WTC11 (cell line): ENCODE data around the gene AVEN. TPM values are rescaled to one million over a fixed set of nuclear protein-coding genes. Genes with fewer than 3 reads are reported as not detected.

Experiments
- ATAC-seq: fragments of 200-7000 bp; cut with Tn5 transposase; 2 replicates; pipeline ENCODE4 v1.10.0; 2021; ENCODE audit warnings: mild to moderate bottlenecking, moderate library complexity
- CTCF ChIA-PET: fragments of 300-600 bp; sonication (Branson Sonifier 250); formaldehyde crosslinking; loops from one replicate; lab custom pipeline; 2021; ENCODE audit warnings: antibody characterized with exemption; lab: Charles Lee
- POLR2A ChIA-PET: fragments of 350-600 bp; sonication (Branson Sonifier 250); formaldehyde crosslinking; loops from one replicate; lab custom pipeline; 2021; ENCODE audit warnings: antibody characterized with exemption; lab: Charles Lee
- DNase-seq: peaks from one replicate; pipeline ENCODE4 v3.0.0; 2021; ENCODE audit warnings: low spot score
- H3K27ac Mint-ChIP-seq: 2 replicates; pipeline ENCODE4 v1.8.0; 2021; ENCODE audit warnings: mixed read lengths
- H3K27me3 Mint-ChIP-seq: 2 replicates; pipeline ENCODE4 v1.8.0; 2021; ENCODE audit warnings: low read depth, mild to moderate bottlenecking, moderate library complexity, mixed read lengths
- H3K36me3 Mint-ChIP-seq: 2 replicates; pipeline ENCODE4 v1.8.0; 2021; ENCODE audit warnings: mixed read lengths
- H3K4me1 Mint-ChIP-seq: 2 replicates; pipeline ENCODE4 v1.8.0; 2022; ENCODE audit warnings: mixed read lengths
- H3K4me3 Mint-ChIP-seq: 2 replicates; pipeline ENCODE4 v1.8.0; 2021; ENCODE audit warnings: mild to moderate bottlenecking, moderate library complexity, mixed read lengths
- H3K9me3 Mint-ChIP-seq: 2 replicates; pipeline ENCODE4 v1.8.0; 2021; ENCODE audit warnings: mixed read lengths
- CBFB ChIP-seq: sonication (generic); formaldehyde crosslinking; IDR thresholded peaks from 2 replicates; pipeline ENCODE4 v1.8.1; 2022; ENCODE audit warnings: mild to moderate bottlenecking, low read depth, missing genetic modification reagents
- CREB1 ChIP-seq: sonication (generic); formaldehyde crosslinking; IDR thresholded peaks from 2 replicates; pipeline ENCODE4 v1.8.0; 2023; ENCODE audit warnings: mild to moderate bottlenecking, missing genetic modification reagents
- FOXJ3 ChIP-seq: sonication (generic); formaldehyde crosslinking; IDR thresholded peaks from 2 replicates; pipeline ENCODE4 v1.9.0; 2021; ENCODE audit warnings: missing genetic modification reagents, mild to moderate bottlenecking, borderline replicate concordance
- GRHL2 ChIP-seq: fragments of 250-450 bp; sonication (Bioruptor Pico); IDR thresholded peaks from 2 replicates; pipeline ENCODE4 v1.8.0; 2022; ENCODE audit warnings: mild to moderate bottlenecking, moderate library complexity; ENCODE audit not compliant: insufficient replicate concordance, severe bottlenecking
- NFE2L1 ChIP-seq: sonication (generic); formaldehyde crosslinking; IDR thresholded peaks from 2 replicates; pipeline ENCODE4 v1.8.1; 2023; ENCODE audit warnings: missing genetic modification reagents
- SMAD4 ChIP-seq: sonication (generic); formaldehyde crosslinking; IDR thresholded peaks from 2 replicates; pipeline ENCODE4 v1.8.0; 2022; ENCODE audit warnings: mild to moderate bottlenecking, missing genetic modification reagents
- ZNF121 ChIP-seq: sonication (generic); formaldehyde crosslinking; IDR thresholded peaks from 2 replicates; pipeline ENCODE4 v1.8.0; 2023; ENCODE audit warnings: missing genetic modification reagents
- ZNF138 ChIP-seq: sonication (generic); formaldehyde crosslinking; conservative IDR thresholded peaks from 2 replicates; pipeline ENCODE4 v1.8.1; 2022; ENCODE audit warnings: mild to moderate bottlenecking, moderate library complexity, missing genetic modification reagents
- ZNF232 ChIP-seq: sonication (generic); formaldehyde crosslinking; IDR thresholded peaks from 2 replicates; pipeline ENCODE4 v1.8.0; 2022; ENCODE audit warnings: mild to moderate bottlenecking, missing genetic modification reagents
- ZNF263 ChIP-seq: sonication (generic); formaldehyde crosslinking; IDR thresholded peaks from 2 replicates; pipeline ENCODE4 v1.8.1; 2022; ENCODE audit warnings: low read depth, mild to moderate bottlenecking, moderate library complexity, missing genetic modification reagents
- ZNF416 ChIP-seq: fragments of 250-450 bp; sonication (Bioruptor Pico); IDR thresholded peaks from 2 replicates; pipeline ENCODE4 v1.9.0; 2021; ENCODE audit warnings: mild to moderate bottlenecking, inconsistent platforms
- ZSCAN18 ChIP-seq: fragments of 250-450 bp; sonication (Bioruptor Pico); IDR thresholded peaks from 2 replicates; pipeline ENCODE4 v2.1.2; 2022; ENCODE audit warnings: mild to moderate bottlenecking, moderate library complexity
- total RNA-seq: library from RNA; stranded (reverse); gene quantifications from 3 replicates; pipeline ENCODE4 v1.2.3, GENCODE V29; 2021
- TF ChIP-seq, protein P1 (sequence below): sonication (generic); formaldehyde crosslinking; IDR thresholded peaks from 2 replicates; pipeline ENCODE4 v1.8.0; 2022; ENCODE audit warnings: missing genetic modification reagents
- TF ChIP-seq, protein P2 (sequence below): sonication (generic); formaldehyde crosslinking; IDR thresholded peaks from 2 replicates; pipeline ENCODE4 v1.8.0; 2023; ENCODE audit warnings: mild to moderate bottlenecking, missing genetic modification reagents
- TF ChIP-seq, protein P3 (sequence below): sonication (generic); formaldehyde crosslinking; IDR thresholded peaks from 2 replicates; pipeline ENCODE4 v1.8.0; 2022; ENCODE audit warnings: mild to moderate bottlenecking, missing genetic modification reagents
- TF ChIP-seq, protein P4 (sequence below): fragments of 250-450 bp; sonication (Bioruptor Pico); IDR thresholded peaks from 2 replicates; pipeline ENCODE4 v1.9.0; 2021; ENCODE audit warnings: mild to moderate bottlenecking, borderline replicate concordance
- TF ChIP-seq, protein P5 (sequence below): sonication (generic); formaldehyde crosslinking; IDR thresholded peaks from 2 replicates; pipeline ENCODE4 v1.8.0; 2022; ENCODE audit warnings: mild to moderate bottlenecking, missing genetic modification reagents
- TF ChIP-seq, protein P6 (sequence below): sonication (generic); formaldehyde crosslinking; IDR thresholded peaks from 2 replicates; pipeline ENCODE4 v1.8.1; 2022; ENCODE audit warnings: missing genetic modification reagents, borderline replicate concordance

The AVEN gene
- total RNA-seq, 1 experiment from 2014 or later: 12.4 TPM

DNA sequence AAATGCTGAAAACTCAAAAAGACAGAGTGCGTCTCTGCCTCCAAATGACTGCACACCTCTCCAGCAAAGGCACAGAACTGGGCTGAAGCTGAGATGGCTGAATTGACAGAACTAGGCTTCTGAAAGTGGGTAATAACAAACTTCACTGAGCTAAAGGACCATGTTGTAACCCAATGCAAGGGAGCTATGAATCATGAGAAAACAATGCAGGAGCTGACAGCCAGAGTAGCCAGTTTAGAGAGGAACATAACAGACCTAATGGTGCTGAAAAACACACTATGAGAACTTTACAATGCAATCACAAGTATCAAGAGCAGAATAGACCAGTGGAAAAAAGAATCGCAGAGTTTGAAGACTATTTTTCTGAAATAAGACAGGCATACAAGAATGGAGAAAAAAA lies 10.1 kb upstream of the AVEN start:
- Mint-ChIP-seq H3K4me1 (no peaks in the 10 kb centered on the region), H3K27me3 (peaks cover 27% of the 10 kb centered on the region), H3K27ac (no peak overlapping the region), H3K4me3 (no peak overlapping the region), H3K36me3 (peaks cover 19% of the 10 kb centered on the region), H3K9me3 (peaks cover 39% of the 10 kb centered on the region)
- DNase-seq: no peak
- ChIA-PET CTCF (no interaction called here), POLR2A (no interaction called here)
- no peak for ATAC-seq
- TF ChIP-seq, protein P1, sequence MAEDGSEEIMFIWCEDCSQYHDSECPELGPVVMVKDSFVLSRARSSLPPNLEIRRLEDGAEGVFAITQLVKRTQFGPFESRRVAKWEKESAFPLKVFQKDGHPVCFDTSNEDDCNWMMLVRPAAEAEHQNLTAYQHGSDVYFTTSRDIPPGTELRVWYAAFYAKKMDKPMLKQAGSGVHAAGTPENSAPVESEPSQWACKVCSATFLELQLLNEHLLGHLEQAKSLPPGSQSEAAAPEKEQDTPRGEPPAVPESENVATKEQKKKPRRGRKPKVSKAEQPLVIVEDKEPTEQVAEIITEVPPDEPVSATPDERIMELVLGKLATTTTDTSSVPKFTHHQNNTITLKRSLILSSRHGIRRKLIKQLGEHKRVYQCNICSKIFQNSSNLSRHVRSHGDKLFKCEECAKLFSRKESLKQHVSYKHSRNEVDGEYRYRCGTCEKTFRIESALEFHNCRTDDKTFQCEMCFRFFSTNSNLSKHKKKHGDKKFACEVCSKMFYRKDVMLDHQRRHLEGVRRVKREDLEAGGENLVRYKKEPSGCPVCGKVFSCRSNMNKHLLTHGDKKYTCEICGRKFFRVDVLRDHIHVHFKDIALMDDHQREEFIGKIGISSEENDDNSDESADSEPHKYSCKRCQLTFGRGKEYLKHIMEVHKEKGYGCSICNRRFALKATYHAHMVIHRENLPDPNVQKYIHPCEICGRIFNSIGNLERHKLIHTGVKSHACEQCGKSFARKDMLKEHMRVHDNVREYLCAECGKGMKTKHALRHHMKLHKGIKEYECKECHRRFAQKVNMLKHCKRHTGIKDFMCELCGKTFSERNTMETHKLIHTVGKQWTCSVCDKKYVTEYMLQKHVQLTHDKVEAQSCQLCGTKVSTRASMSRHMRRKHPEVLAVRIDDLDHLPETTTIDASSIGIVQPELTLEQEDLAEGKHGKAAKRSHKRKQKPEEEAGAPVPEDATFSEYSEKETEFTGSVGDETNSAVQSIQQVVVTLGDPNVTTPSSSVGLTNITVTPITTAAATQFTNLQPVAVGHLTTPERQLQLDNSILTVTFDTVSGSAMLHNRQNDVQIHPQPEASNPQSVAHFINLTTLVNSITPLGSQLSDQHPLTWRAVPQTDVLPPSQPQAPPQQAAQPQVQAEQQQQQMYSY (CRISPR knock-in tag): no peak
- no peak for TF ChIP-seq NFE2L1 (CRISPR knock-in tag)
- no peak for TF ChIP-seq SMAD4 (CRISPR knock-in tag)
- no peak for TF ChIP-seq CBFB (CRISPR knock-in tag)
- TF ChIP-seq, protein P2, sequence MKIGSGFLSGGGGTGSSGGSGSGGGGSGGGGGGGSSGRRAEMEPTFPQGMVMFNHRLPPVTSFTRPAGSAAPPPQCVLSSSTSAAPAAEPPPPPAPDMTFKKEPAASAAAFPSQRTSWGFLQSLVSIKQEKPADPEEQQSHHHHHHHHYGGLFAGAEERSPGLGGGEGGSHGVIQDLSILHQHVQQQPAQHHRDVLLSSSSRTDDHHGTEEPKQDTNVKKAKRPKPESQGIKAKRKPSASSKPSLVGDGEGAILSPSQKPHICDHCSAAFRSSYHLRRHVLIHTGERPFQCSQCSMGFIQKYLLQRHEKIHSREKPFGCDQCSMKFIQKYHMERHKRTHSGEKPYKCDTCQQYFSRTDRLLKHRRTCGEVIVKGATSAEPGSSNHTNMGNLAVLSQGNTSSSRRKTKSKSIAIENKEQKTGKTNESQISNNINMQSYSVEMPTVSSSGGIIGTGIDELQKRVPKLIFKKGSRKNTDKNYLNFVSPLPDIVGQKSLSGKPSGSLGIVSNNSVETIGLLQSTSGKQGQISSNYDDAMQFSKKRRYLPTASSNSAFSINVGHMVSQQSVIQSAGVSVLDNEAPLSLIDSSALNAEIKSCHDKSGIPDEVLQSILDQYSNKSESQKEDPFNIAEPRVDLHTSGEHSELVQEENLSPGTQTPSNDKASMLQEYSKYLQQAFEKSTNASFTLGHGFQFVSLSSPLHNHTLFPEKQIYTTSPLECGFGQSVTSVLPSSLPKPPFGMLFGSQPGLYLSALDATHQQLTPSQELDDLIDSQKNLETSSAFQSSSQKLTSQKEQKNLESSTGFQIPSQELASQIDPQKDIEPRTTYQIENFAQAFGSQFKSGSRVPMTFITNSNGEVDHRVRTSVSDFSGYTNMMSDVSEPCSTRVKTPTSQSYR (CRISPR knock-in tag): no peak
- TF ChIP-seq, protein P3, sequence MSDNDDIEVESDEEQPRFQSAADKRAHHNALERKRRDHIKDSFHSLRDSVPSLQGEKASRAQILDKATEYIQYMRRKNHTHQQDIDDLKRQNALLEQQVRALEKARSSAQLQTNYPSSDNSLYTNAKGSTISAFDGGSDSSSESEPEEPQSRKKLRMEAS: no peak
- TF ChIP-seq ZNF416 (CRISPR knock-in tag): no peak
- no peak for TF ChIP-seq ZNF121 (CRISPR knock-in tag)
- TF ChIP-seq ZNF263: no peak
- TF ChIP-seq GRHL2 (CRISPR knock-in tag): no peak
- TF ChIP-seq, protein P4, sequence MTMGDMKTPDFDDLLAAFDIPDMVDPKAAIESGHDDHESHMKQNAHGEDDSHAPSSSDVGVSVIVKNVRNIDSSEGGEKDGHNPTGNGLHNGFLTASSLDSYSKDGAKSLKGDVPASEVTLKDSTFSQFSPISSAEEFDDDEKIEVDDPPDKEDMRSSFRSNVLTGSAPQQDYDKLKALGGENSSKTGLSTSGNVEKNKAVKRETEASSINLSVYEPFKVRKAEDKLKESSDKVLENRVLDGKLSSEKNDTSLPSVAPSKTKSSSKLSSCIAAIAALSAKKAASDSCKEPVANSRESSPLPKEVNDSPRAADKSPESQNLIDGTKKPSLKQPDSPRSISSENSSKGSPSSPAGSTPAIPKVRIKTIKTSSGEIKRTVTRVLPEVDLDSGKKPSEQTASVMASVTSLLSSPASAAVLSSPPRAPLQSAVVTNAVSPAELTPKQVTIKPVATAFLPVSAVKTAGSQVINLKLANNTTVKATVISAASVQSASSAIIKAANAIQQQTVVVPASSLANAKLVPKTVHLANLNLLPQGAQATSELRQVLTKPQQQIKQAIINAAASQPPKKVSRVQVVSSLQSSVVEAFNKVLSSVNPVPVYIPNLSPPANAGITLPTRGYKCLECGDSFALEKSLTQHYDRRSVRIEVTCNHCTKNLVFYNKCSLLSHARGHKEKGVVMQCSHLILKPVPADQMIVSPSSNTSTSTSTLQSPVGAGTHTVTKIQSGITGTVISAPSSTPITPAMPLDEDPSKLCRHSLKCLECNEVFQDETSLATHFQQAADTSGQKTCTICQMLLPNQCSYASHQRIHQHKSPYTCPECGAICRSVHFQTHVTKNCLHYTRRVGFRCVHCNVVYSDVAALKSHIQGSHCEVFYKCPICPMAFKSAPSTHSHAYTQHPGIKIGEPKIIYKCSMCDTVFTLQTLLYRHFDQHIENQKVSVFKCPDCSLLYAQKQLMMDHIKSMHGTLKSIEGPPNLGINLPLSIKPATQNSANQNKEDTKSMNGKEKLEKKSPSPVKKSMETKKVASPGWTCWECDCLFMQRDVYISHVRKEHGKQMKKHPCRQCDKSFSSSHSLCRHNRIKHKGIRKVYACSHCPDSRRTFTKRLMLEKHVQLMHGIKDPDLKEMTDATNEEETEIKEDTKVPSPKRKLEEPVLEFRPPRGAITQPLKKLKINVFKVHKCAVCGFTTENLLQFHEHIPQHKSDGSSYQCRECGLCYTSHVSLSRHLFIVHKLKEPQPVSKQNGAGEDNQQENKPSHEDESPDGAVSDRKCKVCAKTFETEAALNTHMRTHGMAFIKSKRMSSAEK: no peak

DNA sequence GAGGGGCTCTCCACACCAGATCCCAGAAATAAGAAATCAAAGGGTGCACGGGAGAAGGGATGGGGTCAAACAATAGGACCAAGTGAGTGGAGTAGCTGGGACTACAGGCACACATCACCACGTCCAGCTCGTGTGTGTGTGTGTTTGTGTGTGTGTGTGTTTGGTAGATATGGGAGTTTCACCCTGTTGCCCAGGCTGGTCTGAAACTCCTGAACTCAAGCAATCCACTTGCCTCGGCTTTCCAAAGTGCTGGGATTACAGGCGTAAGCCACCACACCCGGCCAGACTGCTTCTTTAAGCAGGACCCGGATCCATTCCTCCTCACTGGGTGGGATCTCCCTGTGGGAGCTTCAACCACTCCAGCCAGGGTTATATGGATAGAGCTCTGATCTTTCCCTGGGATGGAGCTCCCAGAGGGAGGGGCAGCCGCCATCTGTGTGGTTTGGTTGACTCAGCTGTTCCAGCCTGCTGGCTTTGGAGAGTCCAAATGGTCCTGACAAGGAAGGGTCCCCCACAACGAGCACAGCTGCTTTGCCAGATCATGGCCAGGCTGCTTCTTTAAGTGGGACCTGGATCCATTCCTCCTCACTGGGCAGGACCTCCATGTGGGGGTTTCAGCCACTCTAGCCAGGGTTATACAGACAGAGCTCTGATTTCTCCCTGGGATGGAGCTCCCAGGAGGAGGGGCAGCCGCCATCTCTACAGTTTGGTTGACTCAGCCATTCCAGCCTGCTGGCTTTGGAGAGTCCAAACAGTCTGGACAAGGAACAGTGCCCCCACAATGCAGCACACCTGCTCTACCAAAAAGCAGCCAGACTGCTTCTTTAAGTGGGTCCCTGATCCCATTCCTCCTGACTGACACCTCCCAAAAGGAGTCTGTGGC lies 9.1 kb upstream of the AVEN start:
- Mint-ChIP-seq H3K36me3 (peaks cover 19% of the 10 kb centered on the region), H3K27me3 (peaks cover 31% of the 10 kb centered on the region), H3K4me1 (no peaks in the 10 kb centered on the region), H3K4me3 (no peak overlapping the region), H3K9me3 (peaks cover 38% of the 10 kb centered on the region), H3K27ac (no peak overlapping the region)
- ATAC-seq (no peak), DNase-seq (no peak)
- ChIA-PET CTCF (interaction anchor here (0.6 to 0.9 kb wide), 2 partner anchors 62 to 112 kb away, joined by 3 to 5 read pairs; no protein-coding TSS in a partner anchor), POLR2A (no interaction called here)
- no peak for TF ChIP-seq FOXJ3 (CRISPR knock-in tag)
- no peak for TF ChIP-seq ZNF263
- no peak for TF ChIP-seq ZSCAN18 (CRISPR knock-in tag)
- TF ChIP-seq, protein P5, sequence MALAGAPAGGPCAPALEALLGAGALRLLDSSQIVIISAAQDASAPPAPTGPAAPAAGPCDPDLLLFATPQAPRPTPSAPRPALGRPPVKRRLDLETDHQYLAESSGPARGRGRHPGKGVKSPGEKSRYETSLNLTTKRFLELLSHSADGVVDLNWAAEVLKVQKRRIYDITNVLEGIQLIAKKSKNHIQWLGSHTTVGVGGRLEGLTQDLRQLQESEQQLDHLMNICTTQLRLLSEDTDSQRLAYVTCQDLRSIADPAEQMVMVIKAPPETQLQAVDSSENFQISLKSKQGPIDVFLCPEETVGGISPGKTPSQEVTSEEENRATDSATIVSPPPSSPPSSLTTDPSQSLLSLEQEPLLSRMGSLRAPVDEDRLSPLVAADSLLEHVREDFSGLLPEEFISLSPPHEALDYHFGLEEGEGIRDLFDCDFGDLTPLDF (CRISPR knock-in tag): no peak
- TF ChIP-seq CREB1: no peak
- TF ChIP-seq GRHL2 (CRISPR knock-in tag): no peak
- no peak for TF ChIP-seq ZNF138 (CRISPR knock-in tag)
- TF ChIP-seq, protein P6, sequence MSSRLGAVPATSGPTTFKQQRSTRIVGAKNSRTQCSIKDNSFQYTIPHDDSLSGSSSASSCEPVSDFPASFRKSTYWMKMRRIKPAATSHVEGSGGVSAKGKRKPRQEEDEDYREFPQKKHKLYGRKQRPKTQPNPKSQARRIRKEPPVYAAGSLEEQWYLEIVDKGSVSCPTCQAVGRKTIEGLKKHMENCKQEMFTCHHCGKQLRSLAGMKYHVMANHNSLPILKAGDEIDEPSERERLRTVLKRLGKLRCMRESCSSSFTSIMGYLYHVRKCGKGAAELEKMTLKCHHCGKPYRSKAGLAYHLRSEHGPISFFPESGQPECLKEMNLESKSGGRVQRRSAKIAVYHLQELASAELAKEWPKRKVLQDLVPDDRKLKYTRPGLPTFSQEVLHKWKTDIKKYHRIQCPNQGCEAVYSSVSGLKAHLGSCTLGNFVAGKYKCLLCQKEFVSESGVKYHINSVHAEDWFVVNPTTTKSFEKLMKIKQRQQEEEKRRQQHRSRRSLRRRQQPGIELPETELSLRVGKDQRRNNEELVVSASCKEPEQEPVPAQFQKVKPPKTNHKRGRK (CRISPR knock-in tag): no peak
- no peak for TF ChIP-seq ZNF232
